C4-2B (cell line): ENCODE results near the gene TMEM98.
"Not testable (repeated sequence)": the region's sequence is repeated elsewhere in the genome, so short reads cannot be mapped to it uniquely, and the experiment has no call there.

ENCODE experiments used
- H3K27ac ChIP-seq: fragments of 450-650 bp; 2 replicates; pipeline ENCODE4 v1.5.1; 2017
- ZFX ChIP-seq: fragments of 450-650 bp; IDR thresholded peaks from 2 replicates; pipeline ENCODE4 v1.6.1; 2017
- TF ChIP-seq, protein P1 (sequence below): fragments of 450-650 bp; conservative IDR thresholded peaks from 2 replicates; pipeline ENCODE4 v1.5.1; 2017; ENCODE audit warnings: mild to moderate bottlenecking

Gene TMEM98

DNA sequence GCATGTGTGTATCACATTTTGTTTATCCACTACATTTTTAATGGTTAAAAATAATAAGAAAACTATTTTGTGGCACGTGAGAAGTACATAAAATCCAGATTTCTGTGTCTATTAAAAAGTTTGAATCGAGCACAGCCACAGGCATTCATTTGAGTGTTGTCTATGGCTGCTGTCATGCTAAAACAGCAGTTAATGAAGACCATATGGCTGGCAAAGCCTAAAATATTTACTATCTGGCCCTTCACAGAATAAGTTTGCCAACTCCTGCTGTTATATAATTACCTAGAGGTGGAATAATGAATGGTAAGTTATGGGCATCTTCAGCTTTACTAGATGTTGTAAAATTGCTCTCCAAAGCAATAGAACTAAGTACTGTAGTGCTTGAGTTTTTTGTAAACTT lies 30.5 kb downstream of the TMEM98 start:
- no peak for TF ChIP-seq ZFX
- TF ChIP-seq, protein P1, sequence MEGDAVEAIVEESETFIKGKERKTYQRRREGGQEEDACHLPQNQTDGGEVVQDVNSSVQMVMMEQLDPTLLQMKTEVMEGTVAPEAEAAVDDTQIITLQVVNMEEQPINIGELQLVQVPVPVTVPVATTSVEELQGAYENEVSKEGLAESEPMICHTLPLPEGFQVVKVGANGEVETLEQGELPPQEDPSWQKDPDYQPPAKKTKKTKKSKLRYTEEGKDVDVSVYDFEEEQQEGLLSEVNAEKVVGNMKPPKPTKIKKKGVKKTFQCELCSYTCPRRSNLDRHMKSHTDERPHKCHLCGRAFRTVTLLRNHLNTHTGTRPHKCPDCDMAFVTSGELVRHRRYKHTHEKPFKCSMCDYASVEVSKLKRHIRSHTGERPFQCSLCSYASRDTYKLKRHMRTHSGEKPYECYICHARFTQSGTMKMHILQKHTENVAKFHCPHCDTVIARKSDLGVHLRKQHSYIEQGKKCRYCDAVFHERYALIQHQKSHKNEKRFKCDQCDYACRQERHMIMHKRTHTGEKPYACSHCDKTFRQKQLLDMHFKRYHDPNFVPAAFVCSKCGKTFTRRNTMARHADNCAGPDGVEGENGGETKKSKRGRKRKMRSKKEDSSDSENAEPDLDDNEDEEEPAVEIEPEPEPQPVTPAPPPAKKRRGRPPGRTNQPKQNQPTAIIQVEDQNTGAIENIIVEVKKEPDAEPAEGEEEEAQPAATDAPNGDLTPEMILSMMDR = no peak

GRCh38 chr17:32960815-32961214 lies 32.9 kb downstream of the TMEM98 start:
- TF ChIP-seq ZFX = no peak
- TF ChIP-seq, protein P1 = no peak
- H3K27ac ChIP-seq = no peak overlapping the region

More for the DNA sequence above, 30.5 kb downstream of the TMEM98 start:
- H3K27ac ChIP-seq = no peak overlapping the region

DNA sequence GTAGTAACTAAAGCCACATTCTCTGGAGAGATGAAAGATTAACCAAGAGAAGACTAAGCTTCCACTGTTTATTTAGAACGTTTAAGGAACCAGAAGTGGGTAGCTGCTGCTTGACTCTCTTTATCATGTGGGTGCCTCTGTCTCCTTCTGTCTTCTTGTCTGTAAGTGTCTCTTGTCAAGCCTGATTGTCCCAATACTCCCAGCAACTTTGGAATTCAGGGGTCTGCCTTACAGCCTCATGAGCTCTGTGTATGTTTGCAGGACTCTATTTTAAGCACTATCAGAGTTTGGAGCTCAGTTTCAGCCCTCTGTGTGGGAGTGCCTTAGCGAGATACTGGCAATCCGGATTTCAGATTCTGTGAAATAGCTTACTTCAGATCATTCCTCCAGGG lies 34.4 kb downstream of the TMEM98 start:
- H3K27ac ChIP-seq = no peak overlapping the region
- TF ChIP-seq, protein P1 = no peak
- TF ChIP-seq ZFX = no peak

- no peak overlapping the region for H3K27ac ChIP-seq
- no peak for TF ChIP-seq ZFX
- TF ChIP-seq, protein P1 = no peak
Observed at GRCh38 chr17:32964541-32964940, 36.6 kb downstream of the TMEM98 start.

- H3K27ac ChIP-seq = not testable (repeated sequence)
Observed at GRCh38 chr17:32969231-32969630, 41.3 kb downstream of the TMEM98 start.

- no peak for TF ChIP-seq ZFX
- TF ChIP-seq, protein P1 = no peak
- H3K27ac ChIP-seq = no peak overlapping the region
Observed at GRCh38 chr17:32970281-32970680, 42.3 kb downstream of the TMEM98 start.

DNA sequence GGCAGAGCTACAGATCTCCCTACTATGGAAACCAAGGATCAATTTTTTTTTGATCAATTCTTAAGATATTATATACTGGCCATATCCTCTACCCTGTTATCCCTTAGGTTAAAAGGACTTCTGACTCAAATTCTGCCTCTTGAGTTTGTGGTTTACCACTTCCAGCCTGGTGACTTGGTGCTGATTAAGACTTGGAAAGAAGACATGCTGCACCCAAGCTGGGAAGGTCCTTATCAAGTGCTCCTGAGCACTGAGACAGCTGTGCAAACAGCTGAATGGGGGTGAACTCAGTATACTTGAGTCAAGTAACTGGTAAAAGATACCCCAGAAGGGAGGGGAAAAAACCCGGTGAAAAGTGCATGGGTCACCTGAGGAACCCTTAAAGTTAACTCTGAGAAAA lies 43.2 kb downstream of the TMEM98 start:
- no peak overlapping the region for H3K27ac ChIP-seq

DNA sequence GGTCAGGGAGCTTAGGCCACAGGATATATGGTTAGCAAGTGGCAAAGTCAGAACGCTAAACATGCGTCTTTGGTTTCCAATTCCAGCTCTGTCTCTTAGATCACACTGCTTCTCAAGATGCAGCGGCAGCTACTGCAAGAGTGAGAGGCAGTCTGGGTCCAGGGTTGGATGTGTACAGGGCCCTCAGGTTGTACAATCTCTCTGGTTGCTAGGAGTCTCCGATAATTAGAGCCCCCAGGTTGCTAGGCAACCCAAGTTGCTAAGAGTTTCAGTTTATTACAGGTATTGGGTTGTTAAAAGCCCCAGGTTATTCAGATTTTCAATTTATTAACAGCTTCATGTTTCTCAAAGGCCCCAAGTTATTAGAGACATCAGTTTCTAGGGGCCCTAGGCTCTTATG lies 48.2 kb downstream of the TMEM98 start:
- H3K27ac ChIP-seq = no peak overlapping the region
- TF ChIP-seq ZFX = no peak
- TF ChIP-seq, protein P1 = no peak

More for the DNA sequence above, 43.2 kb downstream of the TMEM98 start:
- TF ChIP-seq ZFX = no peak
- TF ChIP-seq, protein P1 = no peak
